GM12878 (cell line): Measurements from ENCODE around the gene CNTN4. TPM values are rescaled to one million over a fixed set of nuclear protein-coding genes. Genes with fewer than 3 reads are reported as not detected.

Experiments used
- ATAC-seq: fragments of 200-7000 bp; cut with Tn5 transposase; 3 replicates; pipeline ENCODE4 v1.9.1; 2020; ENCODE audit warnings: mild to moderate bottlenecking, moderate library complexity
- BruUV-seq: library from RNA; stranded (reverse); fragments of 400-500 nt; replicated peaks from 2 replicates; lab custom pipeline; 2021; lab: Mats Ljungman, UMichigan
- CTCF ChIA-PET: fragments of 300-600 bp; sonication (Branson Sonifier 250); formaldehyde crosslinking; extraction: SDS; loops from one replicate; lab custom pipeline; 2021; ENCODE audit warnings: inconsistent platforms; lab: Yijun Ruan, JAX
- POLR2A ChIA-PET: fragments of 350-600 bp; formaldehyde crosslinking; extraction: SDS; loops from one replicate; lab custom pipeline; 2021; ENCODE audit warnings: inconsistent platforms; lab: Charles Lee
- RAD21 ChIA-PET: fragments of 300-600 bp; sonication (Branson Sonifier 250); formaldehyde crosslinking; loops from one replicate; lab custom pipeline; 2023; ENCODE audit warnings: antibody characterized with exemption; ENCODE audit not compliant: unreplicated experiment; lab: Charles Lee
- SMC1A ChIA-PET: fragments of 300-600 bp; sonication (Branson Sonifier 250); formaldehyde crosslinking; loops from one replicate; lab custom pipeline; 2023; ENCODE audit not compliant: unreplicated experiment, uncharacterized antibody; lab: Charles Lee
- DNase-seq: peaks from one replicate; pipeline ENCODE4 v3.0.0-alpha.2; 2011; ENCODE audit warnings: low read depth, low spot score
- FAIRE-seq: peaks from 3 replicates; lab custom pipeline; 2011; peaks lifted over from hg19 to GRCh38; lab: Jason Lieb, UNC
- H2AFZ ChIP-seq: 2 replicates; pipeline ENCODE4 v1.6.0; 2011; ENCODE audit warnings: low read depth, low read length, control low read depth; ENCODE audit not compliant: control insufficient read depth
- H3K27ac ChIP-seq: 2 replicates; pipeline ENCODE4 v1.5.1; 2011; ENCODE audit warnings: control low read depth; ENCODE audit not compliant: control insufficient read depth, insufficient read depth
- H3K27me3 ChIP-seq, 2 experiments: replicated peaks in 1 of 2; 2 replicates each; pipeline versions ENCODE4 v1.6.0 to v1.6.1; 2011; ENCODE audit warnings: low read length in 1 of 2; ENCODE audit not compliant: control insufficient read depth in 2 of 2, insufficient read depth in 2 of 2
- H3K36me3 ChIP-seq, 2 experiments: 2 replicates each; pipeline ENCODE4 v1.5.1; 2011; ENCODE audit warnings: low read length in 1 of 2; ENCODE audit not compliant: control insufficient read depth in 2 of 2, insufficient read depth in 2 of 2
- H3K4me1 ChIP-seq: 2 replicates; pipeline ENCODE4 v1.6.1; 2011; ENCODE audit warnings: mild to moderate bottlenecking, low read length, moderate library complexity, mixed read lengths; ENCODE audit not compliant: control insufficient read depth, insufficient read depth
- H3K4me2 ChIP-seq: 2 replicates; pipeline ENCODE4 v1.6.0; 2011; ENCODE audit warnings: control low read depth; ENCODE audit not compliant: control insufficient read depth, insufficient read depth
- H3K4me3 ChIP-seq: fragments of 200-600 bp; sonication (generic); 2 replicates; pipeline ENCODE4 v1.5.1; 2016
- H3K79me2 ChIP-seq: 2 replicates; pipeline ENCODE4 v1.6.0; 2011; ENCODE audit warnings: low read length; ENCODE audit not compliant: control insufficient read depth, insufficient read depth
- H3K9ac ChIP-seq: 2 replicates; pipeline ENCODE4 v1.8.0; 2011; ENCODE audit warnings: low read length, control low read depth, mixed read lengths; ENCODE audit not compliant: control insufficient read depth, insufficient read depth
- H3K9me3 ChIP-seq: replicated peaks from 3 replicates; pipeline ENCODE4 v1.5.1; 2011; ENCODE audit warnings: mild to moderate bottlenecking, low read length; ENCODE audit not compliant: control insufficient read depth, insufficient read depth
- H4K20me1 ChIP-seq: 2 replicates; pipeline ENCODE4 v1.6.0; 2011; ENCODE audit not compliant: control insufficient read depth, insufficient read depth
- EZH2 ChIP-seq: IDR thresholded peaks from 2 replicates; pipeline ENCODE4 v1.6.1; 2012; ENCODE audit warnings: low read depth, mild to moderate bottlenecking, control low read depth, inconsistent platforms, low read length, borderline replicate concordance; ENCODE audit not compliant: control insufficient read depth
- GATAD2B ChIP-seq: fragments of 450-650 bp; conservative IDR thresholded peaks from 2 replicates; pipeline ENCODE4 v1.6.1; 2017; ENCODE audit warnings: low read depth, mild to moderate bottlenecking, moderate library complexity
- HDAC2 ChIP-seq: fragments of 200-600 bp; sonication (generic); IDR thresholded peaks from 2 replicates; pipeline ENCODE4 v1.6.1; 2017
- HDGF ChIP-seq: fragments of 450-650 bp; IDR thresholded peaks from 2 replicates; pipeline ENCODE4 v1.6.1; 2016; ENCODE audit warnings: antibody characterized with exemption
- KAT2A ChIP-seq: conservative IDR thresholded peaks from 2 replicates; pipeline ENCODE4 v1.6.1; 2011; ENCODE audit warnings: low read depth, low read length; ENCODE audit not compliant: control insufficient read depth
- MAX ChIP-seq: IDR thresholded peaks from 2 replicates; pipeline ENCODE4 v1.6.1; 2012; ENCODE audit warnings: low read depth, low read length, improper control_type of control experiment
- MYB ChIP-seq: fragments of 150-350 bp; IDR thresholded peaks from 2 replicates; pipeline ENCODE4 v1.6.1; 2014; ENCODE audit warnings: mild to moderate bottlenecking, low read depth, low read length, borderline replicate concordance
- TARDBP ChIP-seq: IDR thresholded peaks from 2 replicates; pipeline ENCODE4 v1.6.1; 2016; ENCODE audit warnings: borderline replicate concordance
- TBL1XR1 ChIP-seq: IDR thresholded peaks from 2 replicates; pipeline ENCODE4 v1.6.1; 2012; ENCODE audit warnings: low read depth, low read length, improper control_type of control experiment
- YBX1 ChIP-seq: fragments of 450-650 bp; IDR thresholded peaks from 2 replicates; pipeline ENCODE4 v1.6.1; 2016; ENCODE audit warnings: antibody characterized with exemption
- ZBTB11 ChIP-seq: fragments of 450-650 bp; formaldehyde crosslinking; IDR thresholded peaks from 2 replicates; pipeline ENCODE4 v1.5.0; 2022; ENCODE audit warnings: mild to moderate bottlenecking, missing genetic modification characterization
- ZNF207 ChIP-seq: fragments of 450-650 bp; IDR thresholded peaks from 2 replicates; pipeline ENCODE4 v1.6.1; 2014; ENCODE audit warnings: antibody characterized with exemption, mild to moderate bottlenecking, borderline replicate concordance
- WGBS: methylation state at CpG from one replicate; pipeline ENCODE4 v1.1.6; 2016; ENCODE audit warnings: low lambda C conversion rate; ENCODE audit not compliant: insufficient replicate concordance, insufficient coverage; ENCODE audit errors: missing lambda C conversion rate; 5-methylcytosine and 5-hydroxymethylcytosine counted together
- in situ Hi-C: fragments of 300-500 bp; cut with MboI; formaldehyde crosslinking; loops from 9 replicates; pipeline ENCODE4 v1.14.3; 2018; ENCODE audit warnings: mixed read lengths
- intact Hi-C: fragments of 100-400 bp; cut with micrococcal nuclease; formaldehyde crosslinking; loops from one replicate; pipeline ENCODE4 v1.14.2; 2022; ENCODE audit not compliant: unreplicated experiment
- polyA plus RNA-seq, 11 experiments: library from polyadenylated mRNA; depleted of rRNA in 4 of 11; unstranded in 6 of 11; stranded (reverse) in 5 of 11; fragments of >200 nt; fragmentation: Nextera tagmentation in 4 of 11; fragmentation: Illumina TruSeq in 1 of 11; extraction: Ambion mirVana in 4 of 11; extraction: Trizol in 1 of 11; gene quantifications; 1 replicate in 1 of 11; 2 replicates in 10 of 11; pipeline versions ENCODE4 v1.2.1 to v1.2.3, GENCODE V29; 2011 to 2016; ENCODE audit warnings: inconsistent platforms in 2 of 11, missing spikeins in 2 of 11, low read depth in 1 of 11
- total RNA-seq, 4 experiments: library from RNA; depleted of rRNA in 3 of 4; stranded (reverse); fragments of >200 nt in 3 of 4; fragmentation: Illumina TruSeq in 1 of 4; extraction: Trizol in 1 of 4; gene quantifications; 2 replicates each; pipeline versions ENCODE4 v1.2.1 to v1.2.3, GENCODE V29; 2013 to 2021

Gene CNTN4
- total and polyA plus RNA-seq, 10 of the 15 experiments (the other 5 are each of a cell fraction or from before 2014, with no cell fraction given) = 0.05 to 0.43 (median 0.15) TPM; not detected in 1

- ATAC-seq = no peak
- CTCF ChIA-PET = interaction anchor here (0.5 kb wide), 1 partner anchor 360 kb away, joined by 3 read pairs; no protein-coding TSS in a partner anchor
- no peak overlapping the region for H3K4me2 ChIP-seq
- TF ChIP-seq MAX (no peak), TBL1XR1 (no peak), GATAD2B (no peak), YBX1 (no peak), EZH2 (no peak), ZBTB11 (CRISPR knock-in tag) (no peak), MYB (no peak), TARDBP (no peak), ZNF207 (no peak), HDGF (no peak), KAT2A (no peak), HDAC2 (no peak)
- TF ChIP-seq, all 136 proteins: peak for 0
- Histone ChIP-seq H3K9me3 (no peaks in the 10 kb centered on the region), H3K27ac (no peak overlapping the region), H3K79me2 (no peaks in the 10 kb centered on the region), H3K4me3 (no peak overlapping the region), H3K4me1 (no peaks in the 10 kb centered on the region), H3K36me3 (no peaks in the 10 kb centered on the region), H3K9ac (no peak overlapping the region), H3K27me3 (no peaks in the 10 kb centered on the region), H4K20me1 (no peaks in the 10 kb centered on the region), H2AFZ (no peak overlapping the region)
- BruUV-seq = no TSS peak
- ChIA-PET POLR2A (no interaction called here), SMC1A (interaction anchor here (1.4 kb wide), 1 partner anchor 24 kb away, joined by 4 read pairs; no protein-coding TSS in a partner anchor), RAD21 (no interaction called here)
- DNase-seq (no peak), FAIRE-seq (no peak)
- intact Hi-C loops = no loop called here
- in situ Hi-C loops = no loop called here
- WGBS = 51% methylated on average over 3 of the region's 3 CpGs
These were observed 294.3 kb downstream of the CNTN4 start for GRCh38 chr3:2392981-2393380.
